Measurements from ENCODE around the gene SRPK2.

- TF ChIP-seq CTCF (IDR thresholded peaks at IDR 0.05; ENCODE audit: low read depth, low read length), result no peak
- TF ChIP-seq POLR2A (IDR thresholded peaks at IDR 0.05; ENCODE audit: extremely low read depth, insufficient read length), result no peak
- TF ChIP-seq MAX (IDR thresholded peaks at IDR 0.05; ENCODE audit: low read depth, low read length), result no peak
- TF ChIP-seq MYC (IDR thresholded peaks at IDR 0.05; ENCODE audit: low read depth, low read length), result no peak
Measured at GRCh38 chr7:105304040-105304895, 84.5 kb downstream of the SRPK2 start.

Measured in NB4 (cell line).